ENCODE measurements around the gene RAB2B. TPM values are rescaled to one million over a fixed set of nuclear protein-coding genes. Genes with fewer than 3 reads are reported as not detected.

RAB2B gene
- total RNA-seq, 3 donors from 2014 or later (not counting 1 experiment from before 2014, with no cell fraction given), result 43.3 to 64.7 (median 50.9) TPM

- H3K4me3 Mint-ChIP-seq, result peak overlapping the region; percentile 89
- peaks cover 40 to 62% of the 10 kb centered on the region in 2 donors for H3K4me1 Mint-ChIP-seq
- H3K36me3 Mint-ChIP-seq, result no peaks in the 10 kb centered on the region
- DNase-seq, result peak; percentile 98 to 99
- Histone ChIP-seq H3K4me1 (ENCODE audit: control insufficient read depth, insufficient read depth, low read length) (peaks cover 9% of the 10 kb centered on the region), H3K36me3 (ENCODE audit: control insufficient read depth, insufficient read depth, low read length) (no peaks in the 10 kb centered on the region), H3K27ac (ENCODE audit: low read length) (peak overlapping the region; percentile 95), H3K4me3 (ENCODE audit: low read length) (peak overlapping the region; percentile 89), H3K9me3 (ENCODE audit: control insufficient read depth, insufficient read depth, low read length) (no peaks in the 10 kb centered on the region), H3K27me3 (ENCODE audit: control insufficient read depth, insufficient read depth, low read length) (no peaks in the 10 kb centered on the region)
- H3K27ac Mint-ChIP-seq, result peak overlapping the region; percentile 86 to 96
- WGBS (ENCODE audit: insufficient coverage), result 7% methylated on average over 31 of the region's 33 CpGs
- no peaks in the 10 kb centered on the region for H3K9me3 Mint-ChIP-seq
- intact Hi-C loops (cut with micrococcal nuclease), result loop anchor here (1.0 to 2.0 kb wide), 6 partner anchors 19 to 168 kb away; partner anchors contain the start of genes CHD8, HNRNPC, SUPT16H and TOX4
- H3K27me3 Mint-ChIP-seq (ENCODE audit: low read depth in 2 of 2), result no peaks in the 10 kb centered on the region
- ATAC-seq, result peak; percentile 98 to 100 (median 99)
- TF ChIP-seq CTCF (IDR thresholded peaks at IDR 0.05), result no peak
Observed at GRCh38 chr14:21437063-21437901, 39.5 kb downstream of the RAB2B start.

- no peaks in the 10 kb centered on the region for H3K9me3 ChIP-seq (ENCODE audit: control insufficient read depth, insufficient read depth, low read length)
- under 1% methylated on average over 11 of the region's 11 CpGs for WGBS (ENCODE audit: insufficient coverage)
- Mint-ChIP-seq H3K27ac (peak overlapping the region; percentile 86 to 96), H3K4me1 (peaks cover 37 to 58% of the 10 kb centered on the region in 2 donors), H3K27me3 (ENCODE audit: low read depth in 2 of 2) (no peaks in the 10 kb centered on the region), H3K36me3 (no peaks in the 10 kb centered on the region), H3K9me3 (no peaks in the 10 kb centered on the region), H3K4me3 (peak overlapping the region; percentile 89)
- no peak for TF ChIP-seq CTCF (IDR thresholded peaks at IDR 0.05)
- H3K4me3 ChIP-seq (ENCODE audit: low read length), result peak overlapping the region; percentile 89
- DNase-seq (no peak), ATAC-seq (peak in 1 of 3 donors; percentile 18)
- peak overlapping the region; percentile 95 for H3K27ac ChIP-seq (ENCODE audit: low read length)
- H3K4me1 ChIP-seq (ENCODE audit: control insufficient read depth, insufficient read depth, low read length), result peaks cover 9% of the 10 kb centered on the region
- intact Hi-C loops (cut with micrococcal nuclease), result loop anchor here (1.0 to 2.0 kb wide), 6 partner anchors 20 to 168 kb away; partner anchors contain the start of genes CHD8, HNRNPC, SUPT16H and TOX4
- H3K36me3 ChIP-seq (ENCODE audit: control insufficient read depth, insufficient read depth, low read length), result no peaks in the 10 kb centered on the region
- no peaks in the 10 kb centered on the region for H3K27me3 ChIP-seq (ENCODE audit: control insufficient read depth, insufficient read depth, low read length)
Observed at GRCh38 chr14:21436567-21437062, 40.1 kb downstream of the RAB2B start.

- Histone ChIP-seq H3K4me1 (ENCODE audit: control insufficient read depth, insufficient read depth, low read length) (no peaks in the 10 kb centered on the region), H3K9me3 (ENCODE audit: control insufficient read depth, insufficient read depth, low read length) (no peaks in the 10 kb centered on the region), H3K36me3 (ENCODE audit: control insufficient read depth, insufficient read depth, low read length) (peaks cover 51% of the 10 kb centered on the region), H3K27me3 (ENCODE audit: control insufficient read depth, insufficient read depth, low read length) (no peaks in the 10 kb centered on the region), H3K4me3 (ENCODE audit: low read length) (no peak overlapping the region), H3K27ac (ENCODE audit: low read length) (no peak overlapping the region)
- Mint-ChIP-seq H3K36me3 (peaks cover 14% of the 10 kb centered on the region), H3K4me1 (peaks cover 18 to 35% of the 10 kb centered on the region in 2 donors), H3K9me3 (no peaks in the 10 kb centered on the region), H3K4me3 (no peak overlapping the region), H3K27ac (no peak overlapping the region), H3K27me3 (ENCODE audit: low read depth in 2 of 2) (no peaks in the 10 kb centered on the region)
- 100% methylated on average over 2 of the region's 2 CpGs for WGBS (ENCODE audit: insufficient coverage)
- no peak for TF ChIP-seq CTCF (IDR thresholded peaks at IDR 0.05)
- intact Hi-C loops (cut with micrococcal nuclease), result no loop called here
- ATAC-seq, result peak in 1 of 3 donors; percentile 14
- DNase-seq, result no peak
Observed at GRCh38 chr14:21431126-21431525, 45.6 kb downstream of the RAB2B start.
